HEK293 (cell line): Measurements from ENCODE around the gene NFIC.
"Not testable (repeated sequence)": the region's sequence is repeated elsewhere in the genome, so short reads cannot be mapped to it uniquely, and the experiment has no call there.

Experiments used
- CTCF ChIA-PET: fragments of 350-600 bp; formaldehyde crosslinking; extraction: SDS; loops from one replicate; lab custom pipeline; 2021; ENCODE audit warnings: antibody characterized with exemption; lab: Yijun Ruan, JAX
- POLR2A ChIA-PET: fragments of 300-600 bp; formaldehyde crosslinking; extraction: SDS; loops from one replicate; lab custom pipeline; 2020; ENCODE audit warnings: antibody characterized with exemption, inconsistent platforms; lab: Yijun Ruan, JAX
- H3K27ac ChIP-seq: fragments of 200-500 bp; sonication (Bioruptor generic); 2 replicates; pipeline ENCODE4 v1.5.1; 2014; ENCODE audit warnings: low read depth, low read length, control low read depth, inconsistent platforms; ENCODE audit errors: extremely low read depth
- H3K36me3 ChIP-seq, 2 experiments: fragments of 200-500 bp in 1 of 2; sonication (Bioruptor generic) in 1 of 2; 1 replicate in 1 of 2; 2 replicates in 1 of 2; pipeline ENCODE4 v1.5.1; 2014 to 2017; ENCODE audit warnings: inconsistent platforms in 2 of 2, low read length in 2 of 2; ENCODE audit not compliant: control insufficient read depth in 2 of 2, insufficient read depth in 1 of 2
- H3K4me1 ChIP-seq: fragments of 200-500 bp; sonication (Bioruptor generic); 2 replicates; pipeline ENCODE4 v1.5.1; 2014; ENCODE audit warnings: mild to moderate bottlenecking, low read length, inconsistent platforms; ENCODE audit not compliant: control insufficient read depth, insufficient read depth
- H3K4me3 ChIP-seq: 2 replicates; pipeline ENCODE4 v1.5.1; 2011; ENCODE audit warnings: low read depth, mild to moderate bottlenecking, control low read depth, low read length, moderate library complexity
- H3K9me3 ChIP-seq: fragments of 200-500 bp; sonication (Bioruptor generic); 2 replicates; pipeline ENCODE4 v1.5.1; 2014; ENCODE audit warnings: low read depth, low read length, inconsistent platforms; ENCODE audit not compliant: control insufficient read depth, insufficient read depth
- BCL11A ChIP-seq: fragments of 450-650 bp; formaldehyde crosslinking; IDR thresholded peaks from 2 replicates; pipeline ENCODE4 v1.5.1; 2016; ENCODE audit warnings: low read depth, missing biosample characterization, missing genetic modification characterization
- HOXD13 ChIP-seq: sonication (generic); formaldehyde crosslinking; IDR thresholded peaks from 2 replicates; pipeline ENCODE4 v1.8.0; 2022; ENCODE audit warnings: missing genetic modification reagents, borderline replicate concordance
- KLF1 ChIP-seq: fragments of 450-650 bp; formaldehyde crosslinking; IDR thresholded peaks from 2 replicates; pipeline ENCODE4 v1.5.1; 2016; ENCODE audit warnings: missing biosample characterization, missing genetic modification characterization
- PRDM1 ChIP-seq: fragments of 450-650 bp; formaldehyde crosslinking; IDR thresholded peaks from 2 replicates; pipeline ENCODE4; 2016; ENCODE audit warnings: missing biosample characterization, missing genetic modification characterization
- SETDB1 ChIP-seq: IDR thresholded peaks from one replicate; pipeline ENCODE4 v1.6.1; 2017; ENCODE audit warnings: mild to moderate bottlenecking, low read length, moderate library complexity, mixed read lengths; ENCODE audit not compliant: insufficient read length
- SP2 ChIP-seq: fragments of 450-650 bp; formaldehyde crosslinking; IDR thresholded peaks from 2 replicates; pipeline ENCODE4 v1.5.1; 2016; ENCODE audit warnings: missing biosample characterization, missing genetic modification characterization
- ZNF10 ChIP-seq: fragments of 450-650 bp; formaldehyde crosslinking; IDR thresholded peaks from 2 replicates; pipeline ENCODE4 v1.5.1; 2017; ENCODE audit warnings: missing biosample characterization, missing genetic modification characterization
- ZNF112 ChIP-seq: fragments of 450-650 bp; formaldehyde crosslinking; IDR thresholded peaks from 2 replicates; pipeline ENCODE4 v1.5.0; 2017; ENCODE audit warnings: missing biosample characterization, missing genetic modification characterization
- ZNF121 ChIP-seq: fragments of 450-650 bp; formaldehyde crosslinking; IDR thresholded peaks from 2 replicates; pipeline ENCODE4 v1.5.1; 2016; ENCODE audit warnings: missing biosample characterization, missing genetic modification characterization
- ZNF138 ChIP-seq: fragments of 450-650 bp; formaldehyde crosslinking; IDR thresholded peaks from 2 replicates; pipeline ENCODE4 v1.5.1; 2016; ENCODE audit warnings: missing biosample characterization, missing genetic modification characterization, borderline replicate concordance
- ZNF155 ChIP-seq: fragments of 450-650 bp; formaldehyde crosslinking; IDR thresholded peaks from 2 replicates; pipeline ENCODE4 v1.5.1; 2016; ENCODE audit warnings: missing biosample characterization, missing genetic modification characterization
- ZNF366 ChIP-seq: fragments of 450-650 bp; formaldehyde crosslinking; conservative IDR thresholded peaks from 2 replicates; pipeline ENCODE4 v1.5.1; 2016; ENCODE audit warnings: missing biosample characterization, missing genetic modification characterization
- ZNF416 ChIP-seq: fragments of 450-650 bp; formaldehyde crosslinking; IDR thresholded peaks from 2 replicates; pipeline ENCODE4 v1.5.1; 2016; ENCODE audit warnings: missing biosample characterization, missing genetic modification characterization
- ZNF426 ChIP-seq: fragments of 450-650 bp; formaldehyde crosslinking; IDR thresholded peaks from 2 replicates; pipeline ENCODE4 v1.5.1; 2017; ENCODE audit warnings: missing biosample characterization, missing genetic modification characterization, mild to moderate bottlenecking, inconsistent platforms, moderate library complexity
- ZNF610 ChIP-seq: fragments of 450-650 bp; formaldehyde crosslinking; IDR thresholded peaks from 2 replicates; pipeline ENCODE4 v1.5.1; 2016; ENCODE audit warnings: missing biosample characterization, missing genetic modification characterization, borderline replicate concordance
- ZNF658 ChIP-seq: fragments of 450-650 bp; formaldehyde crosslinking; IDR thresholded peaks from 2 replicates; pipeline ENCODE4; 2016; ENCODE audit warnings: missing biosample characterization, missing genetic modification characterization
- ZNF701 ChIP-seq: fragments of 450-650 bp; formaldehyde crosslinking; IDR thresholded peaks from 2 replicates; pipeline ENCODE4 v1.5.1; 2016; ENCODE audit warnings: missing biosample characterization, missing genetic modification characterization
- ZNF707 ChIP-seq: fragments of 450-650 bp; formaldehyde crosslinking; IDR thresholded peaks from 2 replicates; pipeline ENCODE4 v1.5.1; 2016; ENCODE audit warnings: missing biosample characterization, missing genetic modification characterization
- ZNF777 ChIP-seq: fragments of 450-650 bp; formaldehyde crosslinking; IDR thresholded peaks from 2 replicates; pipeline ENCODE4 v1.5.1; 2017; ENCODE audit warnings: missing biosample characterization, missing genetic modification characterization, borderline replicate concordance
- TF ChIP-seq, protein P1 (sequence below): fragments of 450-650 bp; formaldehyde crosslinking; IDR thresholded peaks from 2 replicates; pipeline ENCODE4 v1.5.1; 2016; ENCODE audit warnings: missing biosample characterization, missing genetic modification characterization
- TF ChIP-seq, protein P2 (sequence below): fragments of 450-650 bp; formaldehyde crosslinking; IDR thresholded peaks from 2 replicates; pipeline ENCODE4 v1.5.1; 2017; ENCODE audit warnings: missing biosample characterization, missing genetic modification characterization
- TF ChIP-seq, protein P3 (sequence below): fragments of 450-650 bp; formaldehyde crosslinking; IDR thresholded peaks from 2 replicates; pipeline ENCODE4 v1.5.1; 2016; ENCODE audit warnings: missing biosample characterization, missing genetic modification characterization

NFIC gene

DNA sequence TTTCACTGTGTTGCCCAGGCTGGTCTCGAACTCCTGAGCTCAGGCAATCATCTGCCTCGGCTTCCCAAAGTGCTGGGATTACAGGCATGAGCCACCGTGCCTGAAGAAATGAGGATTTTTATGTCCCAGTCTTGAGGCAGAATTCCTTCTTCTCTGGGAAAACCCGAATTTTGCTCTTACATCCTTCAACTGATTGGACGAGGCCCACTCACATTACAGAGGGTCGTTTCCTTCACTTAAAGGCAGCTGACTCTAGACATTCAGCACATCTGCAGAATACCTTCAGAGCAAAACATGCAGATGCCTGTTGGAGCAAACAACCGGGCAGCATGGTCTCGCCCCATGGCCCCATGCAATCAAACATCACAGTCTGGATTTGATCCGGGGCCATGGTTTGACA, 36.3 kb upstream of the NFIC start:
- no peaks in the 10 kb centered on the region for H3K9me3 ChIP-seq
- ChIA-PET POLR2A (interaction anchor here (1.3 kb wide), 1 partner anchor 99 kb away, joined by 3 read pairs; no protein-coding TSS in a partner anchor), CTCF (interaction anchor here (1.3 to 7.0 kb wide), 4 partner anchors 99 to 155 kb away, joined by 4 to 107 read pairs (median 6); partner anchors contain the start of gene SMIM44)
- H3K4me3 ChIP-seq: no peak overlapping the region
- TF ChIP-seq SP2 (tag by site-specific recombination) (no peak), ZNF10 (peak; percentile 96)
- H3K36me3 ChIP-seq: no peaks in the 10 kb centered on the region
- H3K4me1 ChIP-seq: no peaks in the 10 kb centered on the region
- no peak overlapping the region for H3K27ac ChIP-seq

DNA sequence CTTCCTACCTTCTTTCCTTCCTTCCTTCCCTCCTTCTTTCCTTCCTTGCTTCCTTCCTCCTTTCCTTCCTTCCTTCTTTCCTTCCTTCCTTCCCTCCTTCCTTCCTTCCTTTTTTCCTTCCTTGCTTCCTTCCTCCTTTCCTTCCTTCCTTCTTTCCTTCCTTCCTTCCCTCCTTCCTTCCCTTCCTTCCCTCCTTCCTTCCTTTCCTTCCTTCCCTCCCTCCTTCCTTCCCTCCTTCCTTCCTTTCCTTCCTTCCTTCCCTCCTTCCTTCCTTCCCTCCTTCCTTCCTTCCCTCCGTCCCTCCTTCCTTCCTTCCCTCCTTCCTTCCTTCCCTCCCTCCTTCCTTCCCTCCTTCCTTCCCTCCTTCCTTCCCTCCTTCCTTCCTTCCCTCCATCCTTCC, 34.2 kb upstream of the NFIC start:
- H3K9me3 ChIP-seq, H3K4me3 ChIP-seq, H3K27ac ChIP-seq, POLR2A ChIA-PET, H3K36me3 ChIP-seq, H3K4me1 ChIP-seq, CTCF ChIA-PET: not testable (repeated sequence)

DNA sequence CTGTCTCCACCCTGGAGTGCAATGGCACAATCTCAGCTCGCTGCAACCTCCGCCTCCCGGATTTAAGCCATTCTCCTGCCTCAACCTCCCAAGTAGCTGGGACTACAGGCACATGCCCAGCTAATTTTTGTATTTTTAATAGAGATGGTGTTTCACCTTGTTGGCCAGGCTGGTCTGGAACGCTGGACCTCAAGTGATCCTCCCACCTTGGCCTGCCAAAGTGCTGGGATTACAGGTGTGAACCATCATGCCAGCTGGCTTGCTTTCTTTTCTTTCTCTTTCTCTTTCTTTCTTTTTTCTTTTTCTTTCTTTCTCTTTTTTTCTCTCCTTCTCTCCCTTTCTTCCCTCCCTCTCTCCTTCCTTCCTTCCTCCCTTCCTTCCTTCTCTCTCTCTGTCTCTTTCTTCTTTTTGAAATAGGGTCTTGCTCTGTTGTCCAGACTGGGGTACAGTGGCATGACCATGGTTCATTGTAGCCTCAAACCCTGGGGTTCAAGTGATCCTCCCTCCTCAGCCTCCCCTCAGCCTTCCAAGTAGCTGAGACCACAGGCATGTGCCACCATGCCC, 33.3 kb upstream of the NFIC start:
- Histone ChIP-seq H3K4me1 (no peaks in the 10 kb centered on the region), H3K36me3 (no peaks in the 10 kb centered on the region), H3K4me3 (no peak overlapping the region), H3K27ac (no peak overlapping the region), H3K9me3 (no peaks in the 10 kb centered on the region)
- TF ChIP-seq ZNF426 (tag by site-specific recombination) (no peak), ZNF701 (tag by site-specific recombination) (no peak), ZNF610 (tag by site-specific recombination) (no peak), ZNF416 (tag by site-specific recombination) (no peak), SETDB1 (no peak), BCL11A (tag by site-specific recombination) (no peak), ZNF658 (tag by site-specific recombination) (no peak), KLF1 (tag by site-specific recombination) (no peak), PRDM1 (peak; percentile 96), ZNF366 (tag by site-specific recombination) (peak; percentile 95), ZNF112 (tag by site-specific recombination) (no peak), ZNF121 (tag by site-specific recombination) (peak; percentile 76), ZNF707 (tag by site-specific recombination) (no peak), ZNF155 (tag by site-specific recombination) (no peak), ZNF777 (tag by site-specific recombination) (no peak), ZNF138 (tag by site-specific recombination) (no peak), HOXD13 (CRISPR knock-in tag) (no peak)
- TF ChIP-seq, protein P1, sequence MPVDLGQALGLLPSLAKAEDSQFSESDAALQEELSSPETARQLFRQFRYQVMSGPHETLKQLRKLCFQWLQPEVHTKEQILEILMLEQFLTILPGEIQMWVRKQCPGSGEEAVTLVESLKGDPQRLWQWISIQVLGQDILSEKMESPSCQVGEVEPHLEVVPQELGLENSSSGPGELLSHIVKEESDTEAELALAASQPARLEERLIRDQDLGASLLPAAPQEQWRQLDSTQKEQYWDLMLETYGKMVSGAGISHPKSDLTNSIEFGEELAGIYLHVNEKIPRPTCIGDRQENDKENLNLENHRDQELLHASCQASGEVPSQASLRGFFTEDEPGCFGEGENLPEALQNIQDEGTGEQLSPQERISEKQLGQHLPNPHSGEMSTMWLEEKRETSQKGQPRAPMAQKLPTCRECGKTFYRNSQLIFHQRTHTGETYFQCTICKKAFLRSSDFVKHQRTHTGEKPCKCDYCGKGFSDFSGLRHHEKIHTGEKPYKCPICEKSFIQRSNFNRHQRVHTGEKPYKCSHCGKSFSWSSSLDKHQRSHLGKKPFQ: 0 out of 2 replicates have a peak, but pooled peaks have one; percentile 49
- TF ChIP-seq, protein P2, sequence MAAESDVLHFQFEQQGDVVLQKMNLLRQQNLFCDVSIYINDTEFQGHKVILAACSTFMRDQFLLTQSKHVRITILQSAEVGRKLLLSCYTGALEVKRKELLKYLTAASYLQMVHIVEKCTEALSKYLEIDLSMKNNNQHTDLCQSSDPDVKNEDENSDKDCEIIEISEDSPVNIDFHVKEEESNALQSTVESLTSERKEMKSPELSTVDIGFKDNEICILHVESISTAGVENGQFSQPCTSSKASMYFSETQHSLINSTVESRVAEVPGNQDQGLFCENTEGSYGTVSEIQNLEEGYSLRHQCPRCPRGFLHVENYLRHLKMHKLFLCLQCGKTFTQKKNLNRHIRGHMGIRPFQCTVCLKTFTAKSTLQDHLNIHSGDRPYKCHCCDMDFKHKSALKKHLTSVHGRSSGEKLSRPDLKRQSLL: no peak
- TF ChIP-seq, protein P3, sequence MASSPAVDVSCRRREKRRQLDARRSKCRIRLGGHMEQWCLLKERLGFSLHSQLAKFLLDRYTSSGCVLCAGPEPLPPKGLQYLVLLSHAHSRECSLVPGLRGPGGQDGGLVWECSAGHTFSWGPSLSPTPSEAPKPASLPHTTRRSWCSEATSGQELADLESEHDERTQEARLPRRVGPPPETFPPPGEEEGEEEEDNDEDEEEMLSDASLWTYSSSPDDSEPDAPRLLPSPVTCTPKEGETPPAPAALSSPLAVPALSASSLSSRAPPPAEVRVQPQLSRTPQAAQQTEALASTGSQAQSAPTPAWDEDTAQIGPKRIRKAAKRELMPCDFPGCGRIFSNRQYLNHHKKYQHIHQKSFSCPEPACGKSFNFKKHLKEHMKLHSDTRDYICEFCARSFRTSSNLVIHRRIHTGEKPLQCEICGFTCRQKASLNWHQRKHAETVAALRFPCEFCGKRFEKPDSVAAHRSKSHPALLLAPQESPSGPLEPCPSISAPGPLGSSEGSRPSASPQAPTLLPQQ: no peak
- ChIA-PET CTCF (interaction anchor here (0.6 kb wide), 1 partner anchor 155 kb away, joined by 3 read pairs; no protein-coding TSS in a partner anchor), POLR2A (no interaction called here)
